Measurements from ENCODE around the gene SNRPD1.
"Not testable (repeated sequence)": the region's sequence is repeated elsewhere in the genome, so short reads cannot be mapped to it uniquely, and the experiment has no call there.

Gene SNRPD1

DNA sequence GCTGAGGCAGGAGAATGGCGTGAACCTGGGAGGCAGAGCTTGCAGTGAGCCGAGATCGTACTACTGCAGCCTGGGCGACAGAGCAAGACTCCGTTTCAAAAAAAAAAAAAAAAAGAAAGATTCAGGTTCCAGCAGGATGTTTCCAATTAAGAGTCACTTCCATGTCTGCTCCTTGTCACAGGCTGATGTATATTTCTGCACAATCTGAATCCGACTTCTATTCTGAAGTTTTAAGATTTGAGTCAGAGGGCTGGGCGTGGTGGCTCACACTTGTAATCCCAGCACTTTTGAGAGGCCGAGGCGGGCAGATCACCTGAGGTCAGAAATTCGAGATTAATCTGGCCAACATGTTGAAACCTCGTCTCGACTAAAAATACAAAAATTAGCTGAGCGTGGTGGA, 24.7 kb downstream of the SNRPD1 start:
- no peak for DNase-seq (ENCODE audit: low read depth, low spot score)

DNA sequence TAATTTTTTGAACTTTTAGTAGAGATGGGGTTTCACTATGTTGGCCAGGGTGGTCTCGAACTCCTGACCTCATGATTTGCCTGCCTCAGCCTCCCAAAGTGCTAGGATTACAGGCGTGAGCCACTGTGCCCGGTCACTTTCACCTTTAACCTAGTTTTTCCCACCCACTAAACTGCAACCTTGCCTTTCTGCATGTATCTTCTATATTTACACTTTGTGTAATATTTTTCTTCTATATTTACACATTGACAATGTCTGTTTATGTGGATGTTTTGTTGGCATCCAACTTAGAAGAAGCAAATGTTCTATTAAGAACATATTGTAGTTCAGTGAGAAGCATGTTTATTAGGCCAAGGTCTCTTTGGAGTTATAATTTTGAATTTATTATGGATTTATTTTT, 26.7 kb downstream of the SNRPD1 start:
- no peak for DNase-seq (ENCODE audit: low read depth, low spot score)

DNA sequence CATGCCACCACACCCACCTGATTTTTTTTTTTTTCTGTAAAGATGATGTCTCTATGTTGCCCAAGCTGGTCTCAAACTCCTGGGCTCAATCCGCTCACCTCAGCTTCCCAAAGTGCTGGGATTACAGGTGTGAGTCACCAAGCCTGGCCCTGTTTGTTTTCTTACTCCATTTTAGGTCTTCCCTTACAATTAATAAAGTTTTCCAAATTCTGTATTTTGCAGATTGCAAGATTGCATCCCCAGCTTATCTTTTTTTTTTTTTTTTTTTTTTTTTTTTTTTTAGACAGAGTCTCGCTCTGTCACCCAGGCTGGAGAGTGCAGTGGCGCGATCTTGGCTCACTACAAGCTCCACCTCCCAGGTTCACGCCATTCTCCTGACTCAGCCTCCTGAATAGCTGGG, 28.3 kb downstream of the SNRPD1 start:
- DNase-seq (ENCODE audit: low read depth, low spot score) = not testable (repeated sequence)

DNA sequence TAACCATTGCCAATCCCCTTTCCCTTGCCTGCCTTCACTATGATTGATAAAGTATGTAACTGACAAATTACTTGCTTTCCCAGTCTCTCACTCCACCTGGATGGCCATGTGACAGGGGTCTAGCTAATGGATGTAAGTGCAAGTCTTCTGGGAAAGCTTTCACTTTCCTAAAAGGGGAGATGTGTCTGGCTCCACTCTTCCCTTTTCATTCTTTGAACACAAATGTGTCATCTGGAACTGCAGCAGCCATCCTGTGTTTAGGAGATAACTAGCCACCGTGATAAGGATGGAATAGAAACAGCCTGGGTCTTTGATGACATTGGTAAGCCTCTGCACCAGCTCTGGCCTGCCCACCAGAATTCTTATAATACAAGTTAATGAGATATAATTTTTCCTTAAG, 38.2 kb downstream of the SNRPD1 start:
- no peak for DNase-seq (ENCODE audit: low read depth, low spot score)

DNA sequence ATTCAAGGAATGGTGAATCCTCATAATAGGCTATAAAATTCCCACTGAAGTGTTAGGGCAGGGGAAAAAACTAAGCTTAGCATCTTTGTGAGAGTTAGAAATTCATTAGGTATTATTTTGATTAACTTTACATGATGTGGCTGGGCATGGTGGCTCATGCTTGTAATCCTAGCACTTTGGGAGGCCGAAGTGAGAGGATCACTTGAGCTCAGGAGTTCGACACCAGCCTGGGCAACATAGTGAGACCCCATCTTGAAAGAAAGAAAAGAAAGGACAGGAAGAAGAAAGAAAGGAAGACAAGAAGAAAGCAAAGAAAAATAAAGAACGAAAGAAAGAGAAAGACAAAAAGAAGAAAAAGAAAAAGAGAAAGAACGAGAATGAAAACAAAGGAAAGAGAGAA, 40.0 kb downstream of the SNRPD1 start:
- no peak for DNase-seq (ENCODE audit: low read depth, low spot score)

DNA sequence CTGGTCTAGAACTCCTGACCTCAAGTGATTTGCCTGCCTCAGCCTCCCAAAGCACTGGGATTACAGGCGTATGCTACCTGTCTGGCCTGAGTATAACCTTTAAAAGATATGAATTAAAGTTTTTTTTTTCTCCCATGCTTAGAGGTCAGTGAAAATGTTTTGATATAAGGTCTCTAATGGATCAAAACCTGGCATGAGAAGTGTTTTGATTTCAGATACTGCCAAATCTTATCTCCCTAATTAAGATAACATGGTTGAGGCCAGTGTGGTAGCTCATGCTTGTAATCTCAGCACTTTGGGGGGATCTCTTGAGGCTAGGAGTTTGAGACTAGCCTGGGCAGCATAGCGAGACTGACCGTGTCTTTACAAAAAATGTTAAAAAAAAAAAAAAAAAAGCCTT, 41.2 kb downstream of the SNRPD1 start:
- DNase-seq (ENCODE audit: low read depth, low spot score) = no peak

DNA sequence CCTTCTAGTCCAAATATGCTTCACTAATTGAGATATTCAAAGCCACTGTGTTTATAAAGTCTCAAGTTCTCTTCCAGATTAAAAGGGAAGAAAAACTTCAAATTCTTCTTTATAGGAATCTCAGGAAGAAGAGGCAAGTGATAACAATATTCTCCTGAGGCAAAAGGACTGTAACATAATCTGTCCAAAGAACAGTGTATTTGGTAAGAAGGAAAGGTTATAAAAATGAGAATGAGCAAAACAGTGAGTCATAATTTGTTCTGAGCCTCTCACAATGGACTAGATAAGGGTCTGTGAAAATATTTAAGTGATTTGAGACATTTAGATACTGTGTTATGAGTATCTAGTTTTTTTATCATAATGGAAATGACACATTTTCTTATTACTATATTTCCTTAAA, 44.3 kb downstream of the SNRPD1 start:
- no peak for DNase-seq (ENCODE audit: low read depth, low spot score)

DNA sequence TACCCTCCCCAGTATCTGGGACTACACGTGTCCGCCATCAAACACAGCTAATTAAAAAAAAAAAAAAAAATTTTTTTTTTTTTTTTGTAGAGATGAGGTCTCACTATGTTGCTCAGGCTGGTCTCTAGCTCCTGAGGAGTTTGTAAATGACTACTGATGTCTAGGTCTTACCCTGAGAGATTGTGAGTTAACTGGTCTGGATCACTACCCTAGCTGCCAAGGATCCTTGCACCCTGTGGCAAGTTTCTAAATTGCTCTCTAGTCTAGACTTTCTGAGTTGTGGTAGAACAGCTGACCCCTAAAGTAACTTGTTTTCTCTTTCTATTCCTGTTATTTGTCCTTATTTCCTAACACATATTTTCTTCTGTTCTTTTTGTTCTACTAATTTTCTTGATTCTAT, 48.0 kb downstream of the SNRPD1 start:
- no peak for DNase-seq (ENCODE audit: low read depth, low spot score)

DNA sequence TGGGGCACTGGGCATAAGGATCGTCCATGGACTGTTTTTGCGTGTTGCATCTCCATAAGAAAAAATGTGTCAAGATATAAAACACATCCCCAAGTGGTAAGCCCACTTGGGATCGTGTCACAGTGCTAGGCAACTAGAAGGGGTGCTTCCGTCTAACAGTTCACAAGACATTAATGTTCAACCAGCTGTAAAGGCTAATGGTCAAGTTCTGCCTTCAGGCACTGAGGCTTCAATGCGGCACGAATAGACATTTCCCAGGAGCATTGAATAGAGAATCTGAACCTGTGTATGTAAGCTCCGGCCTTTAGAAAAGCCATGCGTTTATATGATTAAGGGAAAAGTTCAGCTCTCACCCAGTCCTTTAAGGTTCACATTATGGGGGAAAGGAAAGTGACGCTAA, 50.5 kb downstream of the SNRPD1 start:
- DNase-seq (ENCODE audit: low read depth, low spot score) = no peak

DNA sequence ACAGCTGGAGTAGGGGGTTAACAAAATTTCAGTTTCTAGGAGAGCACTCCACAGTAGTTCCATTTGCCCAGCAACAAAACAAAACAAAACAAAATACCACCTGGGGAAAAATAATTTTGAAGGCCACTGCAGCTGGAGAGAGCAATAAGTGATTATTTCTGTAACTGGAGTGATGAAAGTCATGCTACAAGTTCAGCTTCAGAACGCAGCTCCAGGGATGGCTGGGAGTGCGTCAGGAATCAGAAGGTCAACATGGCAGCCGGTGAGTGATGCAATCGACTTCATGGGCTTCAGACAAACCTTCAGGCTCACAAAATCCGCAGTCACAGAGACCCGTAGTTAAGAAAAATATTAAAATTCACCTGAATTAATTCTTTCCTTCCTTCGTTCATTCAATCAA, 51.5 kb downstream of the SNRPD1 start:
- no peak for DNase-seq (ENCODE audit: low read depth, low spot score)

DNA sequence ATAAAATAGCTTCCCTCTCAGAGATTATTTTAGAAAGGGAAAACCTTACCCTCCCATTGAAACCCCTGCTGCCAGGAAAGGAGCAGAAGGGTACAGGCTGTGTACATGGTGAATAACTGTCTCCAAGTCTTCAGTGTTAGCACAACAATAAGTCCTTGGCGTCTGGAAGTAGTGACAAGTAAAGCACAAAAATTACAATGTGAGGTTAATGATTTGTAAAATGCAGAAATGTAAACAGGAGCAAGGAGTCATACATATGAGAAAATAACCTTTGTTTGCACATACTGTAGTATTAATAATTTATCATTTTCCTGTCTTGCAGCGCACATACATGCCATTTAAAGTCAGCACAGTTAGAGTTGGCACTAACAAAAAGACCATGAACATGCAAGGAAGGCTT, 52.0 kb downstream of the SNRPD1 start:
- DNase-seq (ENCODE audit: low read depth, low spot score) = no peak

DNA sequence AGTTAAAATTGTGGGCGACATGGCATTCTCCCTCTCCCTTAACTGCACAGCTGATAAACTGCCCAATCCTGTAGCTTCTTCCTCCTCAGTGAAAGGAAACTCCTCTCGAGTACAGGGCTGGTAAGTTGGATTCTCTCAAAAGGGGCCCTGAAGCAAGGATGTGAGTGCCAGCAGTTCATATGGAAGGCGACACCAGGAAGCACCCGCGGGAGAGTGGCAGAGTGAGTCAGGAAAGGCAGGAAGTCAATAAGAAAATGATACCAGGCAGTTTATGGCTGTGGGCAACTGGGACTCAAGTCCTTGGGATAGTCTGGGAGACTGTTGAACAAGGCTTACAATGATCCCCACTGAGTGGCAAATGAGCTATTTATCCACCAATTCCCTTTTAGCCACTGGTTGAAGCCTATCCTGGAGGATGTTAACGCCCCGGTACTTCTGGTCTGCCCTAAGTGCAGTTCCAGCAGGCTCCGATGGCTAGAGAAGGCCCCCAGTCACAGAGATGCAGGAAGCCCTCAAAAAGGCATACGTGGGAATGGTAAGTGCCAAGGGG, 57.7 kb downstream of the SNRPD1 start:
- no peak for DNase-seq (ENCODE audit: low read depth, low spot score)

DNA sequence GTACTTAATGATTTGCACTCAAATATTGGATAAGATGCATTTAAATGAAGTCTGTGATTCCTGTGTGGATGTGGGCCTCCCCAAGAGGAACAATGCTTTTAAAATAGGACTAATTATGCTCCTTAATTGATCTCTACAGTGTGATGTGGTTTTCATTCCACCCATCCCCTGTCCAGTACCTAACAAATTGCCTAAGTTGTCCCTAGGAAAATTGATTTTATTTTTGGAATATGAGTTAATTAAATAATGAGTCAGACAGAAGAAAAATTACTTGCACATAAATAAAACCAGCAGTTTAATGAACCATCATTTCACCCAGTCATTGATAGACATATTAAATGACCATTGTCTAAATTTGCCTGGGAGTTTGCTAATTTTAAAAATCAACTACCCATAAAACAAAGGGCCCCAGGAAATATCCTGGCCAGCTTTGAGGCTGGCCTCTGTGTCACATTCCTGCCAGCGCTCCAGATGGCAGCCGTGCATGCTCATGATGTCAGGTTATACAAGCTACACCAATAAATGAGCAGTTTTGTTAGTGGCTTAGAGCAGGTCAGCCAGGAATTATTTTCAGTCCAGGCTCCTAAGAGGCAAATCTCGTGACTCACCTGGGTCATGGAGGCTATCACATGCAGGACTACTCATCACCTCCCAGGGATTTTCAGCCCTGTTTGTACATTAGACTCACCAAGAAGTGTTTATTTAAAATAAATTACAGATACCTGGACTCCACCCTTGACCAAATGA, 60.6 kb downstream of the SNRPD1 start:
- no peak for DNase-seq (ENCODE audit: low read depth, low spot score)

DNA sequence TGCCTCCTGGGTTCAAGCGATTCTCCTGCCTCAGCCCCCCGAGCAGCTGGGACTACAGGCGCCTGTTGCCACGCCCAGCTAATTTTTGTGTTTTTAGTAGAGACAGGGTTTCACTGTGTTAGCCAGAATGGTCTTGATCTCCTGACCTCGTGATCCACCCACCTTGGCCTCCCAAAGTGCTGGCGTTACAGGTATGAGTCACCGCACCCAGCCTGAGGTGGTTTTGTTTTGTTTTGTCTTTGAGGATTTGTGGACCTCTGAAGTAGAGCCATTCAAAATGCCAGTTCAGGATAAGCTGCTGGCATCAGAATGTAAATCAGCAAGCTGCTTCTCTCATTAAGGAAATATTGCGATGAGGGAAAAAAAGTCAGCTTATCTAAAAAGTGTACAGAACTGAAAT, 63.2 kb downstream of the SNRPD1 start:
- DNase-seq (ENCODE audit: low read depth, low spot score) = not testable (repeated sequence)

DNA sequence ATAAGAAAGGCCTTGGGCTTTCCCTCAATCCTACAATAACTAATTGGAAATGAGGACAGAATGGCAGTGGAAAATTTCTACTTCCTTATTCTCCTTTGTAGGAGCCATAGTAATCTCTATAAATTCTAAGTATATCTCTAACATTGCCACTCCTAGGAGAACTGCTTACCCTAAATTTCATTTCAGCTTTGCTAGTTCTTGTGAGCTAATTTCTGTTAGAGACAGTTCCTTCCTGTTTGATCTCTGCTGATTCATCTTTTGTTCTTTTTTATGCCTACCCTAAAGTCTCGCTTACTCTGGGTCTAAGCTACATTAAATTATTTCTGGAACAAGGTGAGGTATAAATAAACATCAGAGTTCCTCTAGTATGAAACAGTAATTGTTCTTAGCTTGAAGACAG, 66.7 kb downstream of the SNRPD1 start:
- DNase-seq (ENCODE audit: low read depth, low spot score) = no peak

DNA sequence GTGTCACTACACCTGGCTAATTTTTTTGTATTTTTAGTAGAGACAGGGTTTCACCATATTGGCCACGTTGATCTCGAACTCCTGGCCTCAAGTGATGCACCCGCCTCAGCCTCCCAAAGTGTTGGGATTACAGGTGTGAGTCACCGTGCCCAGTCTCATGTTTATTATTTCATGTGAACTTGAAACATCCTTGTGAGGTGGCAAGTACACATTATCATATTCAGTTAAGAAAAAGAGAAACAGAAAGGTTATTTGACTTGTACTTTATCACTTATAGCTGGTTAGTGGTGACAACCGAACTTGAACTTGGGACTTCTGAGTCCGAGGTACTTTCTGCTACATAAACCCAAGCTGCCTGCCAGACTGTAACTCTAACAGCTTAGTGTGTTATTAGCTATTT, 68.0 kb downstream of the SNRPD1 start:
- no peak for DNase-seq (ENCODE audit: low read depth, low spot score)

DNA sequence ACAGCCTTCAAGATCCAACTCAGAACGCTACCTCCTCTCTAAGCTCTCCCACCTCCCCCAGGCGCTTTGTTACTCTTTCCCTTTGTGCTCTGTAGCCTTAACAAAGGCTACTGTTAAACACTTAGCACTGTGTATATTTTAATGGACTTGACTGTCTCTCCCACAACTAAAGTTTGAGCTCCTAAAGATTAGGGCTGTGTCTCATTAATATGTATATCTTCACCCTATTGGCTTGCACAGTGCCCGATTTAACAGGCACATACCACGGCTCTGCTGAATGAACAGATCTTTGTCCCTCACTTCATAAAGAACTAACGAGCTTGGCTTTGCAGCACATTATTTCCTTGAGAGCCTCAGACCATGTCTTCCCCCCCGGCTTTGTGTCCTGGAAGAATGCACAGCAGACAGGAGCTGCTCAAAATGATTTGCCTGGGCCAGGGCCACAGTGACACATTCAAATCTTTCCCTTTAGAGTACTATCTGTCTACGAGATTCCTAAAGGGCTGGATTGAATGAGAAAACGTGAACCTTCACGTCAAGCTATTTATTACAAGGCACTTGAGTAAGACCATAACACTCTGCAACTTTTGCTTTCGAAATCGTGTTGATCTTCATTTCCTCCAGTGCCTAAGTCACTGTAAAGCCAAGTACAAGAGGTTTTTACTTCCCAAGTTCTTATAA, 70.4 kb downstream of the SNRPD1 start:
- no peak for DNase-seq (ENCODE audit: low read depth, low spot score)

All from activated naive CD8-positive, alpha-beta T cell treated with anti-CD3 and anti-CD28 coated beads, Interleukin-2, amount 50 U/mL, for 16 hours (primary cell).